HG02610 (cell line): ENCODE results near the gene CASP6.

ENCODE experiments used
- ATAC-seq: cut with Tn5 transposase; IDR thresholded peaks from one replicate; pipeline ENCODE4 v1.9.1; 2021; ENCODE audit warnings: mild to moderate bottlenecking, moderate library complexity; ENCODE audit not compliant: unreplicated experiment

CASP6 gene

DNA sequence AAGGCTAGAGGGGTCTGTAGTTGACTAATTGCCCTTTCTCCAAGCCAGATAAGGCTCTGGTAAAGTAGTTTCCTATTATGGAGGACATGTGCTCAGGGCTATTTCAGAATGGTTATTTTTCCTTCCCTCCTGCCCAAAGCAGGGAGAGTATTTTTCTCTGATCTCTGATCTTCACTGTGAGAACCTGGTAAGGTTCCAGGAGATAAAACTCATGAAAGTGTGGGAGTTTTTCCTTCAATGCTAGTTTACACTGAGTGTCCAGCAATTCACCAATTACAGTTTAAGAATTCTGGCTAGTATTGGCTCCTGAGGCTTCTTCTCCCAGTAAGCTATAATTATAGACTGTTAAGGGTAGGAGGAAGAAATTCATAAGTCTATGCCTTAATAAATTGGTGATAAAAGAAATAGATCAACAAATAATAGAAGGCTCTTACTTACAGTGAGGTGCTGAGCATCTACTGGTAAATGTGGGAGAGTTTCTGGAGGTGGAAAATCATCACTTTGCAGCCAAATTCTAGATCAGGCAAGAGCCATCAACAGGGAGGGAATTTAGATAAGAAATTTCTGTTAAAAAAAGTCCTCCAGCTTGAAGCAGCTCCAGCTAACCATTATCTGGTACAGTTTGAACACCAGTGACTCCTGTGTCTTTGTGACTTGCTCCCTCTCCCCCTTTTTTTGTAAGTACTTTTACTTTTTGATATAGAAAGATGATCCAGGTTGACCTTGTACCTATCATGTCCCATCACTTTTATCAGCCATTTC, 30.9 kb downstream of the CASP6 start:
- ATAC-seq = no peak

DNA sequence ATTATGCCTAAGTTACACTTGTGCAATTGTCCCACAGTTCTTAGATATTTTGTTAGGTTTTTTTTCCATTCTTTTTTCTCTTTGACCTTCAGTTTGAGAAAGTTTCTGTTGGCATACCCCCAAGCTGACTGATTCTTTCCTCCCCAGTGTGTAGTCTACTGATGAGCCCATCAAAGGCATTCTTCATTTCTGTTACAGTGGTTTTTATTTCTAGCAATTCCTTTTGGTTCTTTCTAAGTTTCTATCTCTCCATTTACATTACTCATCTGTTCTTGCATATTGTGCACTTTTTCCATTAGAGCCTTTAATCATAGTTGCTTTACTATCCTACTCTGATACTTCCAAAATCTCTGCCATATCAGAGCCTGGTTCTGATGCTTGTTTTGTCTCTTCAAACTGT, 31.9 kb downstream of the CASP6 start:
- no peak for ATAC-seq

DNA sequence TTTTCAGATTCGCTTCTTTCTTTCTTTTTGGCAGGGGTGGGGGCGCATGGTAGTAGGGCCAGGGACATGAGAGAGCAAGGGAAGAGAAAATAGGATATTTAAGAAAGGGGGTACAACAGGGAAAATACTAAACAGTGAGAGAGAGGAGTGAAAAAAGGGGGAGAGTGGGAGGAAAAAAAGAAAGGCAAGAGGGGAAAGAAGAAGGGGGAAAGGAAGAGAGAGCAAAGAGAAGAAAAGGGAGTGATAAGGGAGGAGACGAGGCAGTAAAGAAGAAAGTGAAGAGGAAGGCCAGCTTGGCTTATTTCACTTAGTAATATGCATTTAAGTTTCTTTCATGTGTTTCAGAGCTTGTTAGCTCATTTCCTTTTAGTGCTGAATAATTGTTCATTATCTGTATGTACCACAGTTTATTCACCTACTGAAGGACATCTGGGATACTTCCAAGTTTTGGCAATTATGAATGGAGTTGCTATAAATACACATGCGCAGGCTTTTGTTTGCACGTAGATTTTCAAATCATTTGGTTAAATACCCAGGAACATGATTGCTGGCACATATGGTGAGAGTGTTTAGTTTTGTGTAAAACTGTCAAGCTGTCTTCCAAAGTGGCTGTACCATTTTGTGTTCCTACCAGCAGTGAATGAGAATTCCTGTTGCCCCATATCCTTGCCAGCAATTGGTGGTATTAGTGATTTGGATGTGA, 37.3 kb downstream of the CASP6 start:
- ATAC-seq = no peak

- ATAC-seq = no peak
Observed at GRCh38 chr4:109662771-109663170, 40.5 kb downstream of the CASP6 start.

GRCh38 chr4:109662116-109662515, 41.1 kb downstream of the CASP6 start:
- ATAC-seq = no peak

DNA sequence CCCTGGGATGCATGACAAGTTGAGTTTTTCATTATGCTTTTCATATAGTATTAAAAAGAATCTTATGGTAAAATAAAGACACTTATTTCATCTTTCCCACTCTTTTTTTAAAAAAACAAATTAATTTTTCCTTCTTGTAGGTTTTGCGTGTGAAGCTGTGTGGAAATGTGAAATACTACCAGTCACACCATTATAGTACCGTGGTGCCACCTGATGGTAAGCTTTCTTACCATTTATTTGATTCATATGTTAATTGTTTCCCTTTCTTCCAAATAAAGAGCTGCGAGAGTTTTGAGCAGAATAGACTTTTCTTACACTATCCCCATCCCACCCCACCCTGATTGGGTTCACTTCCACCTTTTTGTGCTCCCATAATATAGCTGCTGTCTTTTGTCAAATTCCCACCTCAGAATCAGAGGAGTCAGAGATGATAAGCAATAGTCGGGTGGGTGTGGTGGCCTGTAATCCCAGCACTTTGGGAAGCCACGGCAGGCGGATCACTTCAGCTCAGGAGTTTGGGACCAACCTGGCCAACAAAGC, 44.3 kb downstream of the CASP6 start:
- ATAC-seq = no peak

DNA sequence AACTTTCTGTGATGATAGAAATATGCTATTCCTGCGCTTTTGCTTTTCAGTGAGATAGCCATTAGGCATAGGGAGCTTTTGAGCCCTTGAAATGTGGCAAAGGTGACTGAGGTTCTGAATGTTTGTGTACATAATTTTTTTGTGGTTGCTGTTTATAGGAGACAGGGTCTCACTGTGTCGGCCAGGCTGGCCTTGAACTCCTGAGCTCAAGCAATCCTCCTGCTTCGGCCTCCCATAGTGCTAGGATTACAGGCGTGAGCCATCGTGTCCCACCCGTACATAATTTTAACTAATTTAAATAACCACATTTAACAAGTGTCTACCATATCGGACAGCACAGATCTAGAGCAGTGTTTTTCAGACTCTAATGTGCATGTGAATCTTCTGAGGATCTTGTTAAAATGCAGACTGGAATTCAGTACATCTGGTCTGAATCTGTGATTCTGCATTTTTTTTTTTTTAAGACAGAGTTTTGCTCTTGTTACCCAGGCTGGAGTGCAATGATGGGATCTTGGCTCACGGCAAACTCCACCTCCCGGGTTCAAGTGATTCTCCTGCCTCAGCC, 45.3 kb downstream of the CASP6 start:
- ATAC-seq = no peak

- no peak for ATAC-seq
Observed at GRCh38 chr4:109655396-109655795, 47.8 kb downstream of the CASP6 start.

DNA sequence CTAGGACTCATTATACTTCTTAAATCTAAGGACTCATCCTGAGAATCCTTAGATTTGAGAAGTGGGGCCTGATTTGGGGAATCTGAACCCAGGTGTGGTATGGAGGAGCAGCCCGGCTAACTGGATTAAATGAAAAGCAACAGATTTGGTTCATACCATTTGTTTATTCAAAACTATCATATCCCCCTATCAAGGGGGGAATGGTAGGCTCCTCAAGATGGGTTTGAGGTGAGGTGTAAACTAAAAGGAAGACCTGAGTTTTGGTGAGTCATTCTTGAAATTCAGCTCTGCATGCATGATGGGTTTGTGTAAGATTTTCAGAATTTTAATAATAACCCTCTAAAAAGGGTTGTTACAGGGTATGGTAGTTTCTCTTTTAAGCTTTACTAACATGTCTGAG, 53.4 kb downstream of the CASP6 start:
- peak; percentile 83 for ATAC-seq

DNA sequence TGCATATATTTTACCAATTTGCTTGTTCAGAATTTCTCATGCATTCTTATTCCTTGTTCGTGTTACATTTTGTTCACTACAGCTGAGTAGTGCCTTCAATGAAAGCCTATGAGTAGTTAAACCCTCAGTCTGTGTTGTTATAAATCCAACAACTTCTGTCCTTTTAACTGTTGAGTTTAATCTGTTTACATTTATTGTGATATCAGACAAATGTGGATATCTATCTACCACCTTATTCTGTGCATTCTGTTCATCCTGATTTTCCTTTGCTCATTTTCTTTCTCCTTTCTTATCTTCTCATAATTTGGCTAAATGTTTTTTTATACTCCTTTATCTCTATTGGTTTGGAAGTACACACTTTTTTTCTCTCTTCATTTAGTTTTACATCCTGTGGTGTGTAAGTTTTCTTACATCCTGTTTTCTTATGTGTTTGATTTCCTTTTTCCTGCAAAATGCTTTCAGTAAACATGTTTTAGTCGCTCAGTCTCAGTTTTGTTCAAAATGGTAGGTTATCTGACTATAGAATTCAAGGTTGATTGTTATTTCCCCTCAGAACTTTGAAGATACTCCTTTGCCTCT, 54.2 kb downstream of the CASP6 start:
- ATAC-seq = no peak

GRCh38 chr4:109648266-109648996, 54.8 kb downstream of the CASP6 start:
- ATAC-seq = peak; percentile 73

DNA sequence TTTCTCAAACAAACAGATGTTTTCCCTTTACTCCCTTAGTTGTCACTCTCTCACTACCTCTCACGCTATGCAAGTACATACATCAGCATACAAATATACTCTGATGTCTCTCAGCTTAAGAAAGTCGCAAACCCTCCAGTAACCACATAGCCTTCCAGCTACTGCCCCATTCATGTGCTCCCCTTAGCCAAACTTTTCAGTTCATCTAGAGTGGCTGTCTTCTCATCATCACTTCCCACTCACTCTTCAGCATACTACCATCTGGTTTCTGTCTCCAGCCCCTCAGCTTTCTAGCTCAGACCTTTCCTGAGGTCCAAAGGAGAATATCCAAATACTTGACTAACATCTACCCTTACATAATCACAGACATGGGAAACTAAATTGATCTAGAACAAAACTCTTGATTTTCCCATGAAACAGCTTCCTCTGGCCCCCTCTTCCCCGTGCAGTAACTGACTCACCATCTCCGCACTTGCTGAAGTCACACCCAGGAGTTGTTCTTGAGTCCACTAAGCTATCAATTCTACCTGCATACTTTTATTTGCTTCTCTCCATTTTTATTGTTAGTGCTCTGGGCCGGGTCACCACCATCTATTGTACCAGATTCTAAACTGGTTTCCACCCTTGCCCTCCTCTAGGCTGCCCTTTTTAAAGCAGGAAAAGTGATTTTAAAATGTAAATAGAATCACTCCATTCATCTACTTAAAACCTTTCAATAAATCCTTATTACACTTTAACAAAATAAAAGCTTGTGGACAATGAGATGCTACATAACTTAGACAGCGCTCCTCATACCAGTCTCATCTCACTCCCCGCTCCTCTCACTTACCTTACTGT, 57.2 kb downstream of the CASP6 start:
- no peak for ATAC-seq

DNA sequence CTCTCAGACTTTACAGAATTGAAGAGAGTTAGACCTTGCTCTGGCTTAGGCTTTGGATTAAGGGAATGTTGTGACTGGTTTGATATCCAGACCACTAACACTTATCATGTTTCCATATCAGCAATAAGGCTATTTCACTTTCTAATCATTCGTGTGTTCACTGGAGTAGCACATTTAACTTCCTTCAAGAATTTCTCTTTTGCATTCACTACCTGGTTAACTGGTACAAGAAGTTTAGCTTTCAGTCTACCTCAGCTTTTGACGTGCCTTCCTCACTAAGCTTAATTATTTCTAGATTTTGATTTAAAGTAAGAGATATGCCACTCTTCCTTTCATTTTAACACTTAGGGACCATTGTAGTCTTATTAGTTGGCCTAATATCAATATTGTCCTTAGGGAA, 62.6 kb downstream of the CASP6 start:
- ATAC-seq = no peak
